PC-3 (cell line): ENCODE measurements around the gene UBE2Q2.

Experiments
- EZH2 ChIP-seq: fragments of 300-600 bp; sonication (generic); IDR thresholded peaks from one replicate; pipeline ENCODE4 v1.6.1; 2017; ENCODE audit warnings: antibody characterized with exemption, mild to moderate bottlenecking, low read length; ENCODE audit not compliant: unreplicated experiment
- TF ChIP-seq, protein P1 (sequence below): fragments of 300-600 bp; sonication (generic); conservative IDR thresholded peaks from 2 replicates; pipeline ENCODE4 v1.5.1; 2017; ENCODE audit warnings: antibody characterized with exemption, low read depth, mild to moderate bottlenecking, low read length

DNA sequence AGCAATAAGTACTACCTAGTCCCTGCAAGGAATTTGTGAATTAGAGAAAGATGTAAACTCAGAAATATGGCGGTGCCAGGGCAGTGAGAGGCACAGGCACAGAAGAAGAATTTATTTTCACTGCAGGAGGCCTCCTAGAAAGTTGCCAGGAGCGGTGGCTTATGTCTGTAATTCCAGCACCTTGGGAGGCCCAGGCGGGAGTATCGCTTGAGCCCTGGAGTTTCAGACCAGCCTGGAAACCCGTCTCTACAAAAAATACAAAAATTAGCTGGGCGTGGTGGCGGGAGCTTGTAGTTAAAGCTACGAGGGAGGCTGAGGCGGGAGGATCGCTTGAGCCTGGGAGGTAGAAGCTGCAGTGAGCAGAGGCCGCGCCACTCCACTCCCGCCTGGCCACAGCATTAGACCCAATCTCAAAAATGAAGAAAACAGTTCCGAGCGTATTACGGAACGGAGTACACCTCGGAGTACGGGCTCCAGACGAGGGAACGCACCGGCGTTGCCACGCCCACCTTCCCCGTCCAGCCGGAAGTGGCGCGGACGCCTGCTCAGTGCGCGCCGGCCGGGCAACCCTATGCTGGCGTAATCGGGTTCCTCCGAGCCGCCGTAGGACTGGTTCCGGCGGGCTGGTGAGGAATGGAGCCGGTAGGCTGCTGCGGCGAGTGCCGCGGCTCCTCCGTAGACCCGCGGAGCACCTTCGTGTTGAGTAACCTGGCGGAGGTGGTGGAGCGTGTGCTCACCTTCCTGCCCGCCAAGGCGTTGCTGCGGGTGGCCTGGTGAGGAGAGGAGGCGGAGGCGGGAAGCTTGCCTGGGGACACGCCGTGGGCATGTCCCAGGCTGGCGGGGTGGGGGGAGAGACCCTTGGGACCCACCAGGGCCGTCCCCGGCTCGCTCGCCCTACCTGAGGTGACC is 60.3 kb downstream of the UBE2Q2 start, which contains the start of gene FBXO22:
- TF ChIP-seq, protein P1, sequence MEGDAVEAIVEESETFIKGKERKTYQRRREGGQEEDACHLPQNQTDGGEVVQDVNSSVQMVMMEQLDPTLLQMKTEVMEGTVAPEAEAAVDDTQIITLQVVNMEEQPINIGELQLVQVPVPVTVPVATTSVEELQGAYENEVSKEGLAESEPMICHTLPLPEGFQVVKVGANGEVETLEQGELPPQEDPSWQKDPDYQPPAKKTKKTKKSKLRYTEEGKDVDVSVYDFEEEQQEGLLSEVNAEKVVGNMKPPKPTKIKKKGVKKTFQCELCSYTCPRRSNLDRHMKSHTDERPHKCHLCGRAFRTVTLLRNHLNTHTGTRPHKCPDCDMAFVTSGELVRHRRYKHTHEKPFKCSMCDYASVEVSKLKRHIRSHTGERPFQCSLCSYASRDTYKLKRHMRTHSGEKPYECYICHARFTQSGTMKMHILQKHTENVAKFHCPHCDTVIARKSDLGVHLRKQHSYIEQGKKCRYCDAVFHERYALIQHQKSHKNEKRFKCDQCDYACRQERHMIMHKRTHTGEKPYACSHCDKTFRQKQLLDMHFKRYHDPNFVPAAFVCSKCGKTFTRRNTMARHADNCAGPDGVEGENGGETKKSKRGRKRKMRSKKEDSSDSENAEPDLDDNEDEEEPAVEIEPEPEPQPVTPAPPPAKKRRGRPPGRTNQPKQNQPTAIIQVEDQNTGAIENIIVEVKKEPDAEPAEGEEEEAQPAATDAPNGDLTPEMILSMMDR = no peak
- TF ChIP-seq EZH2 = no peak
